HG02588 (cell line): ENCODE measurements around the gene ZNF324.
A peak's percentile ranks its signal among the peaks of the same experiment; 100 is the strongest.
"Not testable (repeated sequence)": the region's sequence is repeated elsewhere in the genome, so short reads cannot be mapped to it uniquely, and the experiment has no call there.

Source experiments
- ATAC-seq: cut with Tn5 transposase; IDR thresholded peaks from one replicate; pipeline ENCODE4 v1.9.1; 2021; ENCODE audit warnings: mild to moderate bottlenecking, moderate library complexity; ENCODE audit not compliant: unreplicated experiment

Gene ZNF324

DNA sequence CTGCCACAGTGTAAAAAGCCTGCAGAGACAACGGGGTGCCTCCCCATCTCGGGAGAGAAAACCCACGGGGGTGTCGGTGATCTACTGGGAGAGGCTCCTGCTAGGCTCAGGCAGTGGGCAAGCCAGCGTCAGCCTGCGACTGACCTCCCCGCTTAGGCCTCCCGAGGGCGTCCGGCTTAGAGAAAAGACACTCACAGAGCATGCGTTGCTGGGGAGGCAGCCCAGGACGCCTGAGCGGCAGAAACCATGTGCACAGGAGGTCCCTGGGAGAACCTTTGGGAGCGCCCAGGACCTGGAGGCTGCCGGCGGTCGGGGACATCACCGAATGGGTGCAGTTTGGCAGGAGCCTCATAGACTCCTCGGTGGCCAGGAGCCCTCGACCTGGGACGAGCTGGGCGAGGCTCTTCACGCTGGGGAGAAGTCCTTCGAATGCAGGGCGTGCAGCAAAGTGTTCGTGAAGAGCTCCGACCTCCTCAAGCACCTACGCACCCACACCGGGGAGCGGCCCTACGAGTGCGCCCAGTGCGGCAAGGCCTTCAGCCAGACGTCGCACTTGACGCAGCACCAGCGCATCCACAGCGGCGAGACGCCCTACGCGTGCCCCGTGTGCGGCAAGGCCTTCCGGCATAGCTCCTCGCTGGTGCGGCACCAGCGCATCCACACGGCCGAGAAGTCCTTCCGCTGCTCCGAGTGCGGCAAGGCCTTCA is 4.1 kb downstream of the ZNF324 start:
- ATAC-seq = not testable (repeated sequence)

- no peak for ATAC-seq
These were observed 4.9 kb downstream of the ZNF324 start for GRCh38 chr19:58471736-58472135.

DNA sequence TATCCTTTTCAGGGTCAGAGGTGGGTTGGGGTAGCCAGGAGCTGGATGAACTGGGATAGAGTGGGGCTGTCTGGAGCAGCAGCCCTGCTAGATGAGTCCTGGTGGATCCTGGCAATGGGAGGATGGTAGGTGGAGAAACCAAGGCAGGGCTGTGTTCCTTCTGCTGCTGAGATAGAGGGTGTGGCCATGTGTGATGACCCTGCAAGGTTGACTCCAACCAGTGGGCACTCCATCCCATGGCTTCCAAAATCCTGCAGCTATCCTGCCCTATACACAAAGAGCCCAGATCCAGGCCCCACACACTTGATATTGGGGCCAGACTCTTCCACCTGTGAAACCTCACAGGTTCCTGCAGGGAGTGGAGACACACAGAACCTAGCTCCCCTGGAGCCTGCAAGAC is 6.9 kb downstream of the ZNF324 start:
- ATAC-seq = no peak

DNA sequence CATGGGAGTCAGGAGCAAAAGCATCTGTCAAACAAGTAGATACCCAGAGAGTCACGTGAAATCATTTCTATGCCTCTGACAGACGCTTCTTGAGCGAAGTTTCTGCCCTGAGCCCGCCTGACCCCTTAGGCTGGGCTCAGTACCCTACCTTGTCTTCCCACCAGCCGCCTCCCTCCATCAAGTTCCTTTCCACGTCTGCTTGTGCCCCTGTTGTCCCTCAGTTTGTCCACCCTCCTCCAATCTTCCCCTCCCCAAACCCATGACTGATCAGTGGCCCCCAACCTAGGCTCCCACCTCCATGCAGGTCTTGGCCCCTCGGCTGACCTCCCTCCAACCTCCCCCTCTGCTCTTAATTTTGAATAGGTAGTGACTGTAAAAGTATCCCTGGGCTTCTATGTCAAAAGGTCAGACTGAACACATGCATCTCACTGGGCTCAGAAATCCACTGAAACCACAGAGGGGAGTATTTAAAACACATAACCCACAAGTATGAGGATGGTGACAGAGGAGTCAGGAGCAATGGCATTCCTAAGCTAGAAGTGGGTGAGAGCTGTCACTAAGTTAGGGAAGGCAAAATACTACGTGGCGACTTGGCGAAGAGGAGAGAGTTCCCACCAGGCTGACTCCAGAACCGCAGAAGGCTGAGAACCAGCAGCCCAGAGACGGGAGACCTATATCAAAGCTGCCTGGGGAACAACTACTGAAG is 7.6 kb downstream of the ZNF324 start:
- ATAC-seq = no peak

DNA sequence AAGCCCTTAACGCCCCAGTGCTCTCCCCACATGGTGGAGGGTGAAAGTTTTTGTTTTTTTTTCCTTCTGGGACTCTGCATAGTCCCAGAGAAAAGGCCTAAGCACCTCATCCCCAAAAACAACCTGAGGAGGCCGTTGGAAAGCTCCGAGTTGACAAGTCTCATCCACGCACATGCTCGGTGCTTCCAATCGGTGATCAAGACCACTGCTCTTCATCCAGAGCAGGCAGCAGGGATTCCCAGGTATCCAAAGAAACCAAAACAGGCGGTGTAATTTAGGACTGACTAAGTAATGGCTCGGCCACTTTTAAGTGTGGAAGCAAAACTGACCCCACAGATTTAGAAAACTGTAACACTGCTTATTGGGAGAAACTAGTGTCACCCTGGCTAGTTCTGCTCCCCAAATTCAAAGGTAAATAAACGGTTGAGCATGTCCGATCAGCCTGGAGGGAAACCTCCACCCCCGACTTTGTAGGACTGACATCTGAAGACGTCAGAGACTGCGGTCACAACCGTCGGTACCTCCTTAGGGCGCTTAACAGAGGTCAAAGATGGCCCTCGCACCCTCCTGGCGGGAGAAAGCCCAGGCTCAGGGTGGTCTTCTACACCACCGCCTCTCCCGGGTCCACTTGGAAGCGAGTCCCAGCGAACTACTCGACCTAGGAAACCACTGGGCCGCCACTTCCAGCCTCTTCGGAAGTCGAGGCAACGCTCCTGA is 8.3 kb downstream of the ZNF324 start:
- peak; percentile 5 for ATAC-seq

DNA sequence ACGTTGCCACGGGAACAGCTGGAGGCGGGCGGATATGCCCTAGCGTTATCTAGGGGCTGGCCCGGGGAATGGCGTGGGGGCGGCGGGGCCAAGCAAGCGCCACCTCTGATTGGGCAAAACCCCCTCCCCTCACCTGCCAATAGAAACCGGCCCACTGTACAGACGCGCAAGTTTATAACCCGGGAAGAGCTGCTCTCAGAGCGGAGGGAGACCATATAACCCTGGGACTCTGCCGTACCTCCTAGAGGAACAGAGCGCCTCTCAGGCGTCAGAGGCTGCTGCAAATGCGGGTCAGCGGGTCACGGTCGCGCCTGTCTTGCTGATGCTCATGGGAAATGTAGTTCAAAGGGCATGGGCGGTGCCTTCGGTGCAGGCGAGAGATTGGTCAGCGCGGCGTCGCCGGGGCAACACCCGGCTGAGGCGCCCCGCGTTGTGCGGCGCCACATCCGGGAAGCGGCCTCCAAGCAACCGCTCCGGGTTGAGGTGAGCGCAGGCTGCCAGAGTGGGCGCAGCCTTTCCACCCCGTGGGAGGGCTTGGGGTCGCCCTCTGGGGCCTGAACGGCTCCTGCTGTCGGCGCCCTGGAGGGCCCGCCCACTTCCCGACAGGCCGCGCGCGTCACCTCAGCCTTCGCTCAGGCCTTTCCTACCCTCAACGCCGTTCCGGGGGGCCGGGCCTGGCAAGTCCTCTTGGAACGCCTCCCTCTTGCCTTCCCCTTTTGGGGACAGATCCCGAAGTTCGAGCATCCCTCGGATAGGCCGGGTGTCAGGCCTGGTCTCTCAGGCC is 9.0 kb downstream of the ZNF324 start, which contains the start of gene ZNF446:
ZNF446 (plus strand) TSS at position 639 of the 784 bp plus-strand sequence. CDS start 867 bp downstream, outside the sequence.
- ATAC-seq = peak; percentile 79

GRCh38 chr19:58476498-58477015 is 9.7 kb downstream of the ZNF324 start:
- ATAC-seq = no peak

DNA sequence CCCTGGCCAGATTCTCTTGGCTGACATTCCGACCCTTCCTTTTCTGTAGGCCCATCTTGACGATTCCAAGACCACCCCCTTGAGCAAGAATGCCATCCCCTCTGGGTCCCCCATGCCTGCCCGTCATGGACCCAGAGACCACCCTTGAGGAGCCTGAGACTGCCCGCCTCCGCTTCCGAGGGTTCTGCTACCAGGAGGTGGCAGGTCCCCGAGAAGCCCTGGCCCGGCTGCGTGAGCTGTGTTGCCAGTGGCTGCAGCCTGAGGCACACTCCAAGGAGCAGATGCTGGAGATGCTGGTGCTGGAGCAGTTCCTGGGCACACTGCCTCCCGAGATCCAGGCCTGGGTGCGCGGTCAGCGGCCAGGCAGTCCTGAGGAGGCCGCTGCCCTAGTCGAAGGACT is 10.2 kb downstream of the ZNF324 start:
- ATAC-seq = no peak

- no peak for ATAC-seq
These were observed 11.0 kb downstream of the ZNF324 start for GRCh38 chr19:58477871-58478270.

GRCh38 chr19:58479303-58479702 is 12.4 kb downstream of the ZNF324 start:
- ATAC-seq = no peak

GRCh38 chr19:58479736-58480480 is 13.0 kb downstream of the ZNF324 start:
- no peak for ATAC-seq

- no peak for ATAC-seq
These were observed 13.6 kb downstream of the ZNF324 start for GRCh38 chr19:58480481-58480830.

DNA sequence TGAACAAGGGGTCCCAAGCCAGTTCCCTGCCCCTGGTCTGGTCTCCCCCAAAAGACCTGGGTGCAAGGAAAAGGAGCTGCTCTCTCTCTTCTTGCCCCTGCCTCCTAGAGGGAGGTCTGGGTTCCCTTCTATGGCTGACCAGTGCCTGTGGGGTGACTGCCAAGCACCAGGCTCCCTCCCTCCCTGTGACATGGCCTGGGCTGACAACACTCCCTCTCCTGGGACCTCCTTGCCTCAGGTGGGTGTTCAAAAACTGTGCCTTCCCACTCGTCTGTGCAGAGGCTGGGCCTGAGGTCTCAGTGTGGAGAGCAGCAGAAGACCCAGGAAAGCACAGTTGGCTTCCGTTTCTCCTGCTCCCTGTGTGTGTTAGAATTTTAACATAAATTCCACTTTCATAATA is 14.0 kb downstream of the ZNF324 start:
- ATAC-seq = no peak

- no peak for ATAC-seq
These were observed 15.5 kb downstream of the ZNF324 start for GRCh38 chr19:58482372-58482771.

DNA sequence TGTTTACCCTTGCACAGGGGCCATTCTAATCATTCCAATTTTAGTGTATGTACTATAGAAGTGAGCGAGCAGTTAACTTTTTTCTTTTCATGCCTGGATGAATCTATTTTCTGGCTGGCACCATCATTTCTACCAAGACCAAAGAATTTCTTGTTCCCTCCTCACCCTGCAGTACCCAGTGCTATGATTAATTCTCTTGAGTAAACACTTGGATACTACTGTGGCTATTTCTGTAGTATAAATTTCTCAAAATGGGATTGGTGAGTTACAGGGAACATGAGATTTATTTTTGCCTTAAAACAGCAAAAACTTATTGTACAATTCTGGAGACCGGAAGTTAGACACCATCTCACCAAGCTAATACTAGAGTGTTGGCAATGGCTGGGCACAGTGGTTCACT is 16.9 kb downstream of the ZNF324 start:
- ATAC-seq = no peak

- ATAC-seq = not testable (repeated sequence)
These were observed 17.5 kb downstream of the ZNF324 start for GRCh38 chr19:58484349-58484748.

- ATAC-seq = no peak
These were observed 24.5 kb downstream of the ZNF324 start for GRCh38 chr19:58491393-58491792.

DNA sequence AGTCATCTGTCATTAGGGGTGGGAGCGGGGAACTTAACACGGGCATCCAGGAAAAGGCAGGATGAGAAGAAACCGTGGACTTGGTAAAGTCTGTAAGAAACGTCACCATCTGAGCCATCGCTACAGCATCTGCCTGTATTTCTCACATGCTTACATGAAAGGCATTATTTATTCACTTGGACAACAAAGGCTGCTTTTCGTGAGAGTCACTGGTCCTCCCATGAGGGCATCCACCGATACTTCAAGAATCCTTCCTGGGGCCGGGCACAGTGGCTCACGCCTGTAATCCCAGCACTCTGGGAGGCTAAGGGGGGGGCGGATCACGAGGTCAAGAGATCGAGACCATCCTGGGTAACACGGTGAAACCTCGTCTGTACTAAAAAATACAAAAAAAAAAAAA is 25.4 kb downstream of the ZNF324 start:
- no peak for ATAC-seq

- ATAC-seq = no peak
These were observed 30.8 kb downstream of the ZNF324 start for GRCh38 chr19:58497634-58498170.
